NCI-H1105 (cell line): ENCODE data around the gene WDR17.
"Not testable (repeated sequence)": the region's sequence is repeated elsewhere in the genome, so short reads cannot be mapped to it uniquely, and the experiment has no call there.

ENCODE experiments used
- DNase-seq: peaks from one replicate; lab custom pipeline; 2025; lab: John Stamatoyannopoulos, UW

WDR17 gene

GRCh38 chr4:176193126-176193525 lies 127.5 kb downstream of the WDR17 start:
- no peak for DNase-seq

GRCh38 chr4:176193938-176194337 lies 128.3 kb downstream of the WDR17 start:
- DNase-seq, result no peak

DNA sequence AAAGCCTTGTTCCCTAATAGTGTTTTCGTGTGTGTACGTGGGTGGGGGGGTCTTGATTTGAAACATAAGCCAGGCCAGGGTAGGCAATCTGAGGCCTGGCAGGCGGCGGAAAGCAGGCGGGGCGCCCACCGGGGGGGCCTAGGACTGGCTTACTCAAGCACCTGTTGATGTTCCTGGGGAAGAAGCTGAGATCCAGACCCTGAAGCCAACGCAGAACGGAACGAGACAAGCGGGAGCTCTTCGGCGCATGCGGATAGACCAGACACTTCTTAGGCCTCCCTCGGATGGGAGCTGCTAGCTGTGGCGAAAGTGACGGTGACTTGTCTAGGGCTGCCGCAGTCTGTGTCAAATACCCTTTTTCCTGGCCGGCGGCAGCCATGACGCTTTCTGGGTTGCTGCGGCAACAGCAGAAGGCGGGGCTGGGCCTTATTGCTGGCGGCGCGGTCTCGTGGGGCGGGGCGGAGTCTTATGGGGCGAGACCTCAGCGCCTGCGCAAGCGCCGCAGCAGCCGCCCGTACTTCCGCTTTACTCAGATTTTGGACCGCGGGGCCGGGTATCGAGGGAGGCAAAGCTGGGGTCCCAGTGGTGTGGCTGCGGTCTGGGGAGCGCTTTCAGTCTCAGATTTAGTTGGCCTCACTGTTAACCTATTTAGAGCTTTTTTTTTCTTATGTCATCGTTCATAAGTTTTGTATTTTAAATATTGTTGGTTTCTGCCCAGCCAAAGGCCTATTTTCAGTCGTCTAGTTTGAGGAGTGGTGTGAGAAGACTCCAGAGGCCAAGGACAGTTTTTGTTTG lies 129.7 kb downstream of the WDR17 start, which contains the start of gene SPATA4:
Gene SPATA4, minus strand, starts transcription at position 402 of the 795 bp plus-strand sequence. Its CDS starts 23 bp downstream, at position 379.
- peak; percentile 84 for DNase-seq

GRCh38 chr4:176198316-176198903 lies 132.8 kb downstream of the WDR17 start:
- DNase-seq, result peak; percentile 60

- DNase-seq, result no peak
These were observed 139.7 kb downstream of the WDR17 start for GRCh38 chr4:176205299-176205698.

DNA sequence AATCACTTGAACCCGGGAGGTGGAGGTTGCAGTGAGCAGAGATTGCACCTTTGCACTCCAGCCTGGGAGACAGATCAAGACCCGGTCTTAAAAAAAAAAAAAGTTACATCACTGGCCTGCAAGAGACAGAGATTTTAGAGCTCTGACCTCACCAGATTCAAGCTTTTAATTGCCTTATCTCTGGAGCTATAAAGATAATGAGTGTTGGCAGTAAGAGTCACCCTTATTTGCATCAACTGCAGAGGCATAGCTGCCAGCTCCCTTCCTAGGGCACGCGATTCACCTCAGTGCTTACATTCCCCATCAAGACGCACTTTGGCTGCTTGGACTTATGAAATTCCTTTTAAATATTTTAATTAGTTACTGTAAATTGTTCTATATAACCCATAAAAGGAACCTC lies 142.2 kb downstream of the WDR17 start:
- DNase-seq, result no peak

GRCh38 chr4:176209535-176209934 lies 143.9 kb downstream of the WDR17 start:
- no peak for DNase-seq

- DNase-seq, result no peak
These were observed 144.5 kb downstream of the WDR17 start for GRCh38 chr4:176210101-176210500.

GRCh38 chr4:176210579-176211296 lies 145.1 kb downstream of the WDR17 start:
- no peak for DNase-seq

GRCh38 chr4:176212351-176212750 lies 146.7 kb downstream of the WDR17 start:
- DNase-seq, result not testable (repeated sequence)

- DNase-seq, result no peak
These were observed 151.9 kb downstream of the WDR17 start for GRCh38 chr4:176217510-176217909.

DNA sequence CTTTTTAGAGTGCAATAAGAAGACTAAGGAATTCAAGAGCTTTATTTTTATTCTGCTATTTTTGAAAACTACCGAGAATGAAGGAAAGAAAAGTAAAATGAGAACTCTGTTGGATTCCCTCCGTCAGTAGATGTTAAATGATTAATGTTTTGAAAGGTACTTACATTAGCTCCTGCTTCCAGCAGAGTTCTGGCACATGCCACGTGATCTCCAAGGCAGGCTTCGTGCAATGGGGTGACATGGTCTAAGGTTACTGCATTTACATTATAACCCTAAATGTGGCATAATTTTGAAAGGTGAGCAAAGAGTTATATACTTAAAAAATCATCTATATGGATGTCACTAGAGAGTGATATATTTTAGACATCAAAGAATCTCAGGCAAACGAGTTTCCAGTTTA lies 156.5 kb downstream of the WDR17 start:
- no peak for DNase-seq

DNA sequence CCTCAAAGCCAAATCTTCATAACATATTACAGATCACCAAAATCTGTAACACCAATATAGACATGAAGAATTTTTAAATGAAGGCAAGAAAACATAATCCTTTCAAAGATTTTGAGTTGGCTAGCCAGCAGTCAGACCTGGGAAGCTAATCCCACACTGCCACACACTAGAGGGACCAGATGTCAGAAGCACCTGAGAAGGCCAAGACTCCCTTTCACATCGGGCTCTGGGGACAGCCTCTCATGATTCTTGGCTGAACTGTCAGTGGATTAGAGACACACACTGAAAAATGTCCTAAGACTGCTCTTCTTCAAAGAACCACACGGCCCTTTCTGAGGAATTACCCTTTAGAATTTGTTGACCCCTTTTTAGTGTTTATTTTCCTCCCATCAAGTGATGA lies 157.9 kb downstream of the WDR17 start:
- DNase-seq, result no peak

DNA sequence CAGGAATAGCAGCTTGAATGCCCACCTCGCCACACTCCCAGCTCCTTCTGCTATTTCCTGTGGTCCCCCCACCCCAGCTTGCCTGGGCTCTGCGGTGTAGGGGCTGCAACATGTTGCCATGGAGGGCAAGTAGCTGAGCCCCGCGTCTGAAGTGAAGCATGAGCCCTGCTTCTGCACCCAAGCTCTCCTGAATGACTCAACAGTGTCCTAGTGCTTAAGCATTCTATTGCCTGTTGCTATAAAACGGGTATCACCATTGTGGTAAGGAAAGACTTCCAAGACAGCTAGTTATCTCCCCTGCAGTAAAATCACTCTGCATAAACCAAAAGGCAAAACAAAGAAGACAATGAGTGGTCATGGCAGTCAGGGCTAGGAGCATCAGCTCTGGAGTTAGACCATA lies 161.1 kb downstream of the WDR17 start:
- no peak for DNase-seq

- DNase-seq, result no peak
These were observed 164.0 kb downstream of the WDR17 start for GRCh38 chr4:176229645-176230044.
